ENCODE measurements around the gene SCLT1. TPM values are rescaled to one million over a fixed set of nuclear protein-coding genes. Genes with fewer than 3 reads are reported as not detected.

The SCLT1 gene
- total RNA-seq, 1 experiment from 2014 or later, result 13.3 TPM

- ChIA-PET CTCF (no interaction called here), RAD21 (ENCODE audit: low non-redundant PET in 1 of 2, low total read pairs in 2 of 2, uncharacterized antibody in 2 of 2, unreplicated experiment in 2 of 2) (interaction anchor here in 1 of 2 experiments (0.6 kb wide), 1 partner anchor 838 kb away, joined by 4 read pairs; no protein-coding TSS in a partner anchor), POLR2A (no interaction called here)
- BruUV-seq (replicated peaks), result no TSS peak
- Histone ChIP-seq H3K27ac (ENCODE audit: low read depth, low read length) (no peak overlapping the region), H4K20me1 (ENCODE audit: insufficient read depth) (no peaks in the 10 kb centered on the region), H3K9me2 (ENCODE audit: insufficient read depth) (no peaks in the 10 kb centered on the region), H3K9ac (ENCODE audit: low read length) (no peak overlapping the region), H3K79me2 (ENCODE audit: insufficient read depth, low read length) (no peaks in the 10 kb centered on the region), H3K9me3 (ENCODE audit: control insufficient read depth in 1 of 2, insufficient read depth in 1 of 2, low read depth in 1 of 2, low read length in 2 of 2) (no peaks in the 10 kb centered on the region), H2AFZ (ENCODE audit: low read depth, low read length, poor library complexity, severe bottlenecking) (no peak overlapping the region), H3K4me2 (ENCODE audit: low read length) (no peak overlapping the region), H3K4me1 (ENCODE audit: control insufficient read depth in 1 of 2, insufficient read depth in 2 of 2, low read length in 2 of 2) (no peaks in the 10 kb centered on the region), H3K4me3 (replicated peaks in 1 of 2; ENCODE audit: low read depth in 1 of 2, low read length in 2 of 2) (no peak overlapping the region), H3K36me3 (ENCODE audit: control insufficient read depth in 1 of 2, insufficient read depth in 2 of 2, low read length in 2 of 2) (no peaks in the 10 kb centered on the region), H3K27me3 (ENCODE audit: insufficient read depth, low read length) (no peaks in the 10 kb centered on the region)
- TF ChIP-seq MAX (IDR thresholded peaks at IDR 0.05), result no peak
- TF ChIP-seq EGR1 (IDR thresholded peaks at IDR 0.05; ENCODE audit: low read depth), result no peak
- TF ChIP-seq EZH2phosphoT487 (IDR thresholded peaks at IDR 0.05; ENCODE audit: borderline replicate concordance), result no peak
- TF ChIP-seq CBX3 (IDR thresholded peaks at IDR 0.05; ENCODE audit: low read depth), result no peak
- TF ChIP-seq YY1 (IDR thresholded peaks at IDR 0.05; ENCODE audit: extremely low read depth, insufficient replicate concordance, low read depth, low read length), result no peak
- TF ChIP-seq SP1 (IDR thresholded peaks at IDR 0.05; ENCODE audit: low read depth), result no peak
- TF ChIP-seq POLR2AphosphoS5 (IDR thresholded peaks at IDR 0.05; ENCODE audit: low read depth, low read length), result no peak
- no peak for TF ChIP-seq ZFX (IDR thresholded peaks at IDR 0.05)
- TF ChIP-seq RAD21 (IDR thresholded peaks at IDR 0.05; ENCODE audit: low read depth), result no peak
- TF ChIP-seq ELF1 (IDR thresholded peaks at IDR 0.05; ENCODE audit: borderline replicate concordance, low read depth), result no peak
- TF ChIP-seq REST (IDR thresholded peaks at IDR 0.05; ENCODE audit: low read depth), result no peak
- no peak for TF ChIP-seq SRF (IDR thresholded peaks at IDR 0.05; ENCODE audit: low read depth)
- no peak for TF ChIP-seq EZH2 (IDR thresholded peaks at IDR 0.05)
- TF ChIP-seq TCF7L2 (IDR thresholded peaks at IDR 0.05; ENCODE audit: borderline replicate concordance, extremely low read depth, insufficient read depth, insufficient read length), result no peak
- TF ChIP-seq ATF3 (IDR thresholded peaks at IDR 0.05), result no peak
- no peak for TF ChIP-seq SIN3A (IDR thresholded peaks at IDR 0.05; ENCODE audit: low read depth)
- TF ChIP-seq JUND (IDR thresholded peaks at IDR 0.05), result no peak
- TF ChIP-seq POLR2A (IDR thresholded peaks at IDR 0.05; ENCODE audit: borderline replicate concordance, extremely low read depth, insufficient read depth, insufficient read length), result no peak
- TF ChIP-seq ZBTB33 (IDR thresholded peaks at IDR 0.05; ENCODE audit: extremely low read depth, insufficient replicate concordance, low read length), result no peak
- TF ChIP-seq ZNF274 (IDR thresholded peaks at IDR 0.05; ENCODE audit: low read depth, low read length), result no peak
- ATAC-seq, result no peak
- intact Hi-C loops (cut with micrococcal nuclease), result no loop called here
- no peak for DNase-seq (ENCODE audit: low read depth, low spot score)
Observed at GRCh38 chr4:128906581-128906980, 186.8 kb downstream of the SCLT1 start.

All from HCT116 (cell line).